ENCODE data around the gene ADGRL2.

- TF ChIP-seq EZH2 (IDR thresholded peaks at IDR 0.05; ENCODE audit: low read depth, unreplicated experiment) (no peak), POLR2AphosphoS5 (IDR thresholded peaks at IDR 0.05; ENCODE audit: low read depth) (no peak), ZNF462 (CRISPR knock-in tag; IDR thresholded peaks at IDR 0.05) (no peak)
- TF ChIP-seq, protein P1, sequence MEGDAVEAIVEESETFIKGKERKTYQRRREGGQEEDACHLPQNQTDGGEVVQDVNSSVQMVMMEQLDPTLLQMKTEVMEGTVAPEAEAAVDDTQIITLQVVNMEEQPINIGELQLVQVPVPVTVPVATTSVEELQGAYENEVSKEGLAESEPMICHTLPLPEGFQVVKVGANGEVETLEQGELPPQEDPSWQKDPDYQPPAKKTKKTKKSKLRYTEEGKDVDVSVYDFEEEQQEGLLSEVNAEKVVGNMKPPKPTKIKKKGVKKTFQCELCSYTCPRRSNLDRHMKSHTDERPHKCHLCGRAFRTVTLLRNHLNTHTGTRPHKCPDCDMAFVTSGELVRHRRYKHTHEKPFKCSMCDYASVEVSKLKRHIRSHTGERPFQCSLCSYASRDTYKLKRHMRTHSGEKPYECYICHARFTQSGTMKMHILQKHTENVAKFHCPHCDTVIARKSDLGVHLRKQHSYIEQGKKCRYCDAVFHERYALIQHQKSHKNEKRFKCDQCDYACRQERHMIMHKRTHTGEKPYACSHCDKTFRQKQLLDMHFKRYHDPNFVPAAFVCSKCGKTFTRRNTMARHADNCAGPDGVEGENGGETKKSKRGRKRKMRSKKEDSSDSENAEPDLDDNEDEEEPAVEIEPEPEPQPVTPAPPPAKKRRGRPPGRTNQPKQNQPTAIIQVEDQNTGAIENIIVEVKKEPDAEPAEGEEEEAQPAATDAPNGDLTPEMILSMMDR (conservative IDR thresholded peaks at IDR 0.05; ENCODE audit: low read depth in 2 of 2) = peak; percentile 36 to 59
- TF ChIP-seq, protein P2, sequence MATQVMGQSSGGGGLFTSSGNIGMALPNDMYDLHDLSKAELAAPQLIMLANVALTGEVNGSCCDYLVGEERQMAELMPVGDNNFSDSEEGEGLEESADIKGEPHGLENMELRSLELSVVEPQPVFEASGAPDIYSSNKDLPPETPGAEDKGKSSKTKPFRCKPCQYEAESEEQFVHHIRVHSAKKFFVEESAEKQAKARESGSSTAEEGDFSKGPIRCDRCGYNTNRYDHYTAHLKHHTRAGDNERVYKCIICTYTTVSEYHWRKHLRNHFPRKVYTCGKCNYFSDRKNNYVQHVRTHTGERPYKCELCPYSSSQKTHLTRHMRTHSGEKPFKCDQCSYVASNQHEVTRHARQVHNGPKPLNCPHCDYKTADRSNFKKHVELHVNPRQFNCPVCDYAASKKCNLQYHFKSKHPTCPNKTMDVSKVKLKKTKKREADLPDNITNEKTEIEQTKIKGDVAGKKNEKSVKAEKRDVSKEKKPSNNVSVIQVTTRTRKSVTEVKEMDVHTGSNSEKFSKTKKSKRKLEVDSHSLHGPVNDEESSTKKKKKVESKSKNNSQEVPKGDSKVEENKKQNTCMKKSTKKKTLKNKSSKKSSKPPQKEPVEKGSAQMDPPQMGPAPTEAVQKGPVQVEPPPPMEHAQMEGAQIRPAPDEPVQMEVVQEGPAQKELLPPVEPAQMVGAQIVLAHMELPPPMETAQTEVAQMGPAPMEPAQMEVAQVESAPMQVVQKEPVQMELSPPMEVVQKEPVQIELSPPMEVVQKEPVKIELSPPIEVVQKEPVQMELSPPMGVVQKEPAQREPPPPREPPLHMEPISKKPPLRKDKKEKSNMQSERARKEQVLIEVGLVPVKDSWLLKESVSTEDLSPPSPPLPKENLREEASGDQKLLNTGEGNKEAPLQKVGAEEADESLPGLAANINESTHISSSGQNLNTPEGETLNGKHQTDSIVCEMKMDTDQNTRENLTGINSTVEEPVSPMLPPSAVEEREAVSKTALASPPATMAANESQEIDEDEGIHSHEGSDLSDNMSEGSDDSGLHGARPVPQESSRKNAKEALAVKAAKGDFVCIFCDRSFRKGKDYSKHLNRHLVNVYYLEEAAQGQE (IDR thresholded peaks at IDR 0.05; ENCODE audit: unreplicated experiment) = no peak
Measured at GRCh38 chr1:81781749-81782148, 19.0 kb upstream of the ADGRL2 start.
